GM18858 (cell line): ENCODE data around the gene ATP9A.

Experiments used
- ATAC-seq: cut with Tn5 transposase; IDR thresholded peaks from one replicate; pipeline ENCODE4 v1.9.1; 2021; ENCODE audit not compliant: unreplicated experiment

The ATP9A gene

GRCh38 chr20:51608061-51608460 is 160.1 kb downstream of the ATP9A start:
- ATAC-seq: no peak

- no peak for ATAC-seq
Observed at GRCh38 chr20:51607170-51607569, 161.0 kb downstream of the ATP9A start.

- ATAC-seq: no peak
Observed at GRCh38 chr20:51604851-51605250, 163.3 kb downstream of the ATP9A start.

GRCh38 chr20:51602131-51602530 is 166.1 kb downstream of the ATP9A start:
- ATAC-seq: no peak

GRCh38 chr20:51600950-51601349 is 167.2 kb downstream of the ATP9A start:
- no peak for ATAC-seq

- ATAC-seq: no peak
Observed at GRCh38 chr20:51600016-51600420, 168.2 kb downstream of the ATP9A start.

GRCh38 chr20:51598556-51598955 is 169.6 kb downstream of the ATP9A start:
- no peak for ATAC-seq

GRCh38 chr20:51597389-51598231 is 170.6 kb downstream of the ATP9A start:
- ATAC-seq: no peak

GRCh38 chr20:51596668-51597388 is 171.4 kb downstream of the ATP9A start:
- no peak for ATAC-seq

GRCh38 chr20:51595744-51596143 is 172.4 kb downstream of the ATP9A start:
- no peak for ATAC-seq

- ATAC-seq: no peak
Observed at GRCh38 chr20:51595058-51595532, 173.1 kb downstream of the ATP9A start.

GRCh38 chr20:51594236-51595057 is 173.7 kb downstream of the ATP9A start:
- no peak for ATAC-seq

GRCh38 chr20:51593584-51593983 is 174.6 kb downstream of the ATP9A start:
- ATAC-seq: no peak

- ATAC-seq: no peak
Observed at GRCh38 chr20:51592564-51592963, 175.6 kb downstream of the ATP9A start.

GRCh38 chr20:51591871-51592270 is 176.3 kb downstream of the ATP9A start:
- ATAC-seq: no peak

GRCh38 chr20:51588762-51589161 is 179.4 kb downstream of the ATP9A start:
- ATAC-seq: no peak

- no peak for ATAC-seq
Observed at GRCh38 chr20:51587145-51587544, 181.0 kb downstream of the ATP9A start.

- no peak for ATAC-seq
Observed at GRCh38 chr20:51586005-51586440, 182.2 kb downstream of the ATP9A start.

GRCh38 chr20:51585148-51585547 is 183.0 kb downstream of the ATP9A start:
- no peak for ATAC-seq

GRCh38 chr20:51584737-51585136 is 183.5 kb downstream of the ATP9A start:
- ATAC-seq: no peak

GRCh38 chr20:51584116-51584515 is 184.1 kb downstream of the ATP9A start:
- no peak for ATAC-seq
